Endodermal cell (in vitro differentiated cells): ENCODE results near the gene SND1. TPM values are rescaled to one million over a fixed set of nuclear protein-coding genes. Genes with fewer than 3 reads are reported as not detected.

Experiments
- DNase-seq: peaks from one replicate; pipeline ENCODE4 v3.0.0-alpha.2; 2017
- H3K27ac ChIP-seq: 2 replicates; pipeline ENCODE4 v1.5.1; 2013; ENCODE audit warnings: mild to moderate bottlenecking, low read depth, low read length, moderate library complexity
- H3K27me3 ChIP-seq: 2 replicates; pipeline ENCODE4 v1.6.1; 2013; ENCODE audit warnings: mild to moderate bottlenecking, low read length, moderate library complexity; ENCODE audit not compliant: insufficient read depth, control insufficient read depth, poor library complexity, severe bottlenecking
- H3K36me3 ChIP-seq: 2 replicates; pipeline ENCODE4 v1.7.0; 2013; ENCODE audit warnings: mild to moderate bottlenecking, low read length, moderate library complexity; ENCODE audit not compliant: control insufficient read depth, insufficient read depth
- H3K4me1 ChIP-seq: one replicate; pipeline ENCODE4 v1.7.0; 2013; ENCODE audit warnings: low read length; ENCODE audit not compliant: control insufficient read depth, insufficient read depth
- H3K4me3 ChIP-seq: 2 replicates; pipeline ENCODE4 v1.5.1; 2013; ENCODE audit warnings: mild to moderate bottlenecking, low read length, moderate library complexity
- H3K9ac ChIP-seq: 2 replicates; pipeline ENCODE4 v1.6.1; 2013; ENCODE audit warnings: mild to moderate bottlenecking, low read length, moderate library complexity; ENCODE audit not compliant: poor library complexity, severe bottlenecking; ENCODE audit errors: extremely low read depth
- H3K9me3 ChIP-seq: 2 replicates; pipeline ENCODE4 v1.6.1; 2013; ENCODE audit warnings: mild to moderate bottlenecking, low read length, moderate library complexity; ENCODE audit not compliant: control insufficient read depth
- H3K27ac Mint-ChIP-seq: 2 replicates; pipeline ENCODE4 v1.8.0; 2020; ENCODE audit warnings: mixed read lengths
- H3K27me3 Mint-ChIP-seq: 2 replicates; pipeline ENCODE4 v1.8.0; 2021; ENCODE audit warnings: mild to moderate bottlenecking, mixed read lengths; ENCODE audit not compliant: insufficient read depth
- H3K36me3 Mint-ChIP-seq: 2 replicates; pipeline ENCODE4 v1.8.0; 2020; ENCODE audit warnings: low read depth, mixed read lengths
- H3K4me1 Mint-ChIP-seq: 2 replicates; pipeline ENCODE4 v1.8.0; 2020; ENCODE audit warnings: mixed read lengths
- H3K4me3 Mint-ChIP-seq: 2 replicates; pipeline ENCODE4 v1.8.0; 2020; ENCODE audit warnings: mild to moderate bottlenecking, moderate library complexity, mixed read lengths
- H3K9me3 Mint-ChIP-seq: 2 replicates; pipeline ENCODE4 v1.8.0; 2020; ENCODE audit warnings: mild to moderate bottlenecking, mixed read lengths
- WGBS, 2 experiments: methylation state at CpG; one replicate each; pipeline versions ENCODE4 v1.1.5 to v1.1.7; 2013; ENCODE audit warnings: missing lambda C conversion rate in 2 of 2, mixed read lengths in 1 of 2; ENCODE audit not compliant: insufficient coverage in 1 of 2, insufficient read length in 1 of 2; 5-methylcytosine and 5-hydroxymethylcytosine counted together
- total RNA-seq, 2 donors: library from RNA; stranded (reverse); fragmentation: NEBNext Ultra II Directional in 1 of 2; extraction: Animal tissue kit (Norgen Biotek cat#: 25700) in 1 of 2; gene quantifications; 2 replicates in 1 of 2; 3 replicates in 1 of 2; pipeline ENCODE4 v1.2.1, GENCODE V29; 2021
- TF ChIP-seq, protein P1 (sequence below): fragments of 200-600 bp; sonication (generic); conservative IDR thresholded peaks from 2 replicates; pipeline ENCODE4 v1.5.0; 2021; ENCODE audit warnings: antibody characterized with exemption, mild to moderate bottlenecking

SND1 gene
- total RNA-seq, 2 donors from 2014 or later, result 240 to 267 TPM

DNA sequence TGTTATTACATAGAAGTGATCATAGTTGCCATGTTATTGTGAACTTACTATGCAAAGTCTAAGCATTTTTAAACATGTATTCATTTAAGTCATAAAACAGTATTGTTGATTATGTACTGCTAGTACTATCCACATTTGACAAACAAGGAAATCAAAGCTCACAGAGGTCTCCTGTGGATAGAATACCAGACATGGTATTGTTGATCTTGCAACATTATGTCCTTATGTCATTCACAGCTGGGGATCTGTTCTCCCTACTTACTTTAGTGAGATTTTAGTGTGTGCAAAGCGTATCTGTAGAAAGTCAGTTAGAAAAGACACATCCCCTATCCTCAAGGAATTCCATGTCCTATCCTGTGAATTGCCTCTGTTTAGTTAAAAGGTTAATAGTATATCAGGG, 106.1 kb downstream of the SND1 start:
- Histone ChIP-seq H3K9me3 (no peaks in the 10 kb centered on the region), H3K36me3 (peaks cover 9% of the 10 kb centered on the region), H3K4me1 (peaks cover 6% of the 10 kb centered on the region), H3K9ac (no peak overlapping the region), H3K27ac (no peak overlapping the region), H3K4me3 (no peak overlapping the region), H3K27me3 (no peaks in the 10 kb centered on the region)
- Mint-ChIP-seq H3K9me3 (no peaks in the 10 kb centered on the region), H3K27me3 (no peaks in the 10 kb centered on the region), H3K4me1 (peaks cover 44% of the 10 kb centered on the region), H3K36me3 (no peaks in the 10 kb centered on the region), H3K27ac (no peak overlapping the region), H3K4me3 (no peak overlapping the region)
- TF ChIP-seq, protein P1, sequence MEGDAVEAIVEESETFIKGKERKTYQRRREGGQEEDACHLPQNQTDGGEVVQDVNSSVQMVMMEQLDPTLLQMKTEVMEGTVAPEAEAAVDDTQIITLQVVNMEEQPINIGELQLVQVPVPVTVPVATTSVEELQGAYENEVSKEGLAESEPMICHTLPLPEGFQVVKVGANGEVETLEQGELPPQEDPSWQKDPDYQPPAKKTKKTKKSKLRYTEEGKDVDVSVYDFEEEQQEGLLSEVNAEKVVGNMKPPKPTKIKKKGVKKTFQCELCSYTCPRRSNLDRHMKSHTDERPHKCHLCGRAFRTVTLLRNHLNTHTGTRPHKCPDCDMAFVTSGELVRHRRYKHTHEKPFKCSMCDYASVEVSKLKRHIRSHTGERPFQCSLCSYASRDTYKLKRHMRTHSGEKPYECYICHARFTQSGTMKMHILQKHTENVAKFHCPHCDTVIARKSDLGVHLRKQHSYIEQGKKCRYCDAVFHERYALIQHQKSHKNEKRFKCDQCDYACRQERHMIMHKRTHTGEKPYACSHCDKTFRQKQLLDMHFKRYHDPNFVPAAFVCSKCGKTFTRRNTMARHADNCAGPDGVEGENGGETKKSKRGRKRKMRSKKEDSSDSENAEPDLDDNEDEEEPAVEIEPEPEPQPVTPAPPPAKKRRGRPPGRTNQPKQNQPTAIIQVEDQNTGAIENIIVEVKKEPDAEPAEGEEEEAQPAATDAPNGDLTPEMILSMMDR, result no peak
- WGBS, 2 experiments, result 80% methylated on average over 1 of the region's 1 CpG; no CpG with 5 or more reads in 1 of the 2 experiments
- DNase-seq, result no peak

GRCh38 chr7:127758845-127759244, 106.9 kb downstream of the SND1 start:
- Mint-ChIP-seq H3K36me3 (no peaks in the 10 kb centered on the region), H3K4me3 (no peak overlapping the region), H3K27ac (no peak overlapping the region), H3K9me3 (no peaks in the 10 kb centered on the region), H3K4me1 (peaks cover 44% of the 10 kb centered on the region), H3K27me3 (no peaks in the 10 kb centered on the region)
- no peak for DNase-seq
- Histone ChIP-seq H3K27ac (no peak overlapping the region), H3K9ac (no peak overlapping the region), H3K4me3 (no peak overlapping the region), H3K36me3 (peaks cover 9% of the 10 kb centered on the region), H3K27me3 (no peaks in the 10 kb centered on the region), H3K4me1 (peaks cover 6% of the 10 kb centered on the region), H3K9me3 (no peaks in the 10 kb centered on the region)
- TF ChIP-seq, protein P1, result no peak
- 95 to 97% methylated on average over 2 to 6 of the region's 6 CpGs for WGBS, 2 experiments

- H3K36me3 ChIP-seq, result peaks cover 9% of the 10 kb centered on the region
- Mint-ChIP-seq H3K27ac (no peak overlapping the region), H3K27me3 (no peaks in the 10 kb centered on the region), H3K9me3 (no peaks in the 10 kb centered on the region), H3K4me1 (peaks cover 45% of the 10 kb centered on the region), H3K4me3 (no peak overlapping the region), H3K36me3 (no peaks in the 10 kb centered on the region)
- no peak overlapping the region for H3K4me3 ChIP-seq
- no peak overlapping the region for H3K27ac ChIP-seq
- H3K9me3 ChIP-seq, result no peaks in the 10 kb centered on the region
- H3K9ac ChIP-seq, result no peak overlapping the region
- 94 to 95% methylated on average over 5 of the region's 5 CpGs for WGBS, 2 experiments
- no peaks in the 10 kb centered on the region for H3K27me3 ChIP-seq
- TF ChIP-seq, protein P1, result no peak
- DNase-seq, result no peak
- H3K4me1 ChIP-seq, result peaks cover 5% of the 10 kb centered on the region
Observed at GRCh38 chr7:127759945-127760421, 108.0 kb downstream of the SND1 start.
